Activated CD8-positive, alpha-beta memory T cell treated with anti-CD3 and anti-CD28 coated beads for 36 hours (primary cell): ENCODE data around the gene ASB2. TPM values are rescaled to one million over a fixed set of nuclear protein-coding genes. Genes with fewer than 3 reads are reported as not detected.

Experiments
- CTCF ChIA-PET: fragments of 350-600 bp; sonication (Branson Sonifier 250); formaldehyde crosslinking; loops from one replicate; lab custom pipeline; 2021; ENCODE audit warnings: antibody characterized with exemption; lab: Charles Lee
- POLR2A ChIA-PET: fragments of 350-600 bp; sonication (Branson Sonifier 250); formaldehyde crosslinking; loops from one replicate; lab custom pipeline; 2021; ENCODE audit warnings: antibody characterized with exemption; lab: Charles Lee
- total RNA-seq, 2 experiments: library from RNA; stranded (reverse); gene quantifications; one replicate each; pipeline ENCODE4 v1.2.3, GENCODE V29; 2021

The ASB2 gene
- total RNA-seq, 2 experiments from 2014 or later, result 68.2 to 75.9 TPM

DNA sequence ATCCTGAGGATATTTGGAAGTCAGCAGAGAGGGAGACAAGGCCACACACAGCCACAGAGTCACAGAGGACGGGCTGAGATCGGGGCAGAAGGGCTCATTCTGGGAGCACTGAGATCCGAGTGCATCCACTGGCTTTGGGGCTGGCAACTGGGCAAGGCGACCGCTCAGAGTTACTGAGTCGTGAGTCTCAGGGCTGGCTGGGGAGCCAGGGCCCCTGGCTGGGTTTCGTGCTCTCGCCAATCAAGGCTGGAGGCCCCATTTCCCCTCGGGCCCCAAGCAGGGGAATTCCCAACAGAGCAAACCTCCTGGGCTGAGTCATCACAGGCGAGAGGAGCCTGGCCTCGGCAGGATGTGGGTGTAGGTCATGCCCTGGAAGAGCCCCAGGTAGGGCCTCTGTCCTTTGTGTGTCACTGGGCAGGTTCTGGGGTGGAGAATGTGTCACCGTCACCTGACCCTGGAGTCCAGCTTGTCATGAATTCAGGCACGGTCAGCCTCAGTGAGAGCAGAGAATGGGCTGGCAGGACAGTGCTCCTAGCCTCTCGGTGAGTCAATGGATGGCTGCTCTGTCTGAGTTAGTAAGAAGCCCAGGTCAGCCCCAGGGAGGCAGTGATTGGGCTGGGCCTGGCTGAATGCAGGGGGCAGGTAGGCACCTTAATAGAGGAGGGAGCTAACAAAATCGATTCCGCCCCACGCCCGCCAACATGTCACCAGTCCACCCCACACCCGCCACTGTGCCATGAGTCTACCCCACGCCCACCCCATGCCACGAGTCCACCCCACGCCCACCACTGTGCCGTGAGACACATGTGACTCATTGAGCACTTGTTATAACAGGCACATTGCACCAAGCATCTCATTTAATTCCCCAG is 16.9 kb downstream of the ASB2 start:
- POLR2A ChIA-PET, result interaction anchor here (1.0 to 7.8 kb wide), 6 partner anchors 9 to 63 kb away, joined by 3 to 91 read pairs (median 4); no protein-coding TSS in a partner anchor
- CTCF ChIA-PET, result interaction anchor here (1.1 to 6.0 kb wide), 5 partner anchors 13 to 45 kb away, joined by 3 to 66 read pairs (median 34); partner anchors contain the start of gene ASB2

DNA sequence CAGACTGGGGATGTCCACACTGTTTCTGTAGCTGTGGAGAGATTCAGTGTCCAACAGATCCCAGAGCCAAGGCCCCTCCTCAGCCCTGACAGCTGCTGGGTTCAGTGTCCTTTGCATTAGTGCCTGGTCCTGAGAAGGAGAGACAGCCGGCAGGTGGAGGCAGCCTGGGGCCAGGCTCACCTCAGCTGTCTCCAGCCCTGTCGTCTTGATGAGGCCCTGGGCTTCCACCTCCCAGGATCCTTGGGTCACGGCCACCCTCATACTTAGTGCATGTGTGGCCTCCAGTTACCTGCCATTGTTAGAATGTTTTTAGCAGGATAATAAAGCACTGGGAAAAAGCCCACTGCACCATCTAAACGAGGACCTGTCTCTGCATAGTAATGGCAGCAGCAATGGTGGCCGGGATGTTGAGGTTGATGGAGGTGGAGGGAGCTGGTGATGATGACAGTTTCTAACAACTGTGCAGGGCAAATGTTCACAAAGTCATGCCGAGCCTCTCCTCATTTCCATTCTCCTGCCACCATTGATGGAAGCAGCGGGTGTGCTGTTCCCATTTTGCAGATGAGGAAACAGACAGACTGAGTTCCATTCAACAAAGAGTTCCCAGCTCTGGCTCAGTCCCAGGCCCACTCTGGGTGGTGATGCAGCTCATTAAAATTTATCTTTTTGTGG is 17.7 kb downstream of the ASB2 start:
- POLR2A ChIA-PET, result interaction anchor here (1.2 to 7.8 kb wide), 4 partner anchors 8 to 64 kb away, joined by 3 to 91 read pairs (median 9); no protein-coding TSS in a partner anchor
- CTCF ChIA-PET, result interaction anchor here (1.1 to 6.0 kb wide), 5 partner anchors 14 to 46 kb away, joined by 3 to 66 read pairs (median 34); partner anchors contain the start of gene ASB2

DNA sequence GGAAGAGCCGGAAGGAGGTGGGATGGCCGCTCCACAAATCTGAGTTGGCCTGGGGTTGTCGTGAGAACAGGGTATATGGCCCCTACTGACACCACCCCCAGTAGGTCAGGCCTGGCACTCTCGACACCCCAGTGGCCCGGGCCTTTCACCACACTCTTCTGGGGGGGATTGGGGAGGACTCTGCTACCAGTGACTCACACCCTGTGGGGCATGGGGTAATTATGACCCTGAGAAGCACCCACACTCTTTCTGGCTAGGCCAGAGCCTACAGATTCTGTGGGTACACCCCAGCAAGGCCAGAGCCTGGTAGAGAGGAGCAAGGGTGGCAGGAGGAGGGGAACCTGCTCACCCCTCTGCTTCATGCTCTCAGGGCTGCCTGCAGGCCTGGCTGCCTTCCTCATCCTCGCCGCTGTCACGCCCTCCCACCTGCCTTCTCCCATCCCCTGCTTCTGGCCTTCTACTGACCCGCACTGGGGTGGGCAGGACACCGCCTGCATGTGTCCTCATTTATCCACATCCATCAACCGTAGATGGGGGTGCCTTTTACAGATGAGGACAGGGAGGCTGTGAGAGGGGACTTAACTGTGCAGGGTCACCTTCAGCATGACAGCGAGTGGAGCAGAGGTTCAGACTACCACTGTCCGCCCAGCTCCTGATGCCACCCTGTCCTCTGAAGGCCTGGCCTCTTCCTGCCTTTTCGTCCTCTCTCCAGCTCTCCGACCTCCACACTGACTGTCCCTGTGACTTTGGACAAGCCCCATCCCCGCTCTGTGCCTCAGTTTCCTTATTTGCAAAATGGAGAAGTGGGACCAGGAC is 18.4 kb downstream of the ASB2 start:
- ChIA-PET CTCF (interaction anchor here (0.6 to 6.0 kb wide), 7 partner anchors 11 to 46 kb away, joined by 3 to 66 read pairs (median 4); partner anchors contain the start of gene ASB2), POLR2A (interaction anchor here (1.2 to 7.8 kb wide), 2 partner anchors 8 to 15 kb away, joined by 3 to 91 read pairs; no protein-coding TSS in a partner anchor)

DNA sequence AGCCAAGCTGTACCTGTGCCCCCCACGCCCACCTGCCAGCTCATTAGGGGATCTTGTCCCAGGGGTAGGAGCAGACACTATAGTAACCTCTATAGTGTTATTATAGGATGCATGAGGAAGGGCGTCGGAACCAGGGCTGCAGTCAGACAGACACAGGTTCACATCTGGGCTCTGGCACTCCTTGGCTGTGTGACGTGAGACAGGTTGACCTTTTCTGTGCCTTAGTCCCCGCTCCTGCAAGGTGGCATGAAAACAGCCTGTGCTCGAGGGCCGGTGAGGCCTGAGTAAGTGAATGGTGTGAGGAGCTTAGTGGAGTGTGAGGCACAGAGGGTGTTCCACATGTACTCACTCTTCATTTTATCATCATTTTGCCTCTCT is 19.0 kb downstream of the ASB2 start:
- CTCF ChIA-PET, result interaction anchor here (0.6 to 5.5 kb wide), 6 partner anchors 11 to 21 kb away, joined by 3 to 44 read pairs (median 10); partner anchors contain the start of gene ASB2
- POLR2A ChIA-PET, result interaction anchor here (7.8 kb wide), 1 partner anchor 15 kb away, joined by 91 read pairs; no protein-coding TSS in a partner anchor

DNA sequence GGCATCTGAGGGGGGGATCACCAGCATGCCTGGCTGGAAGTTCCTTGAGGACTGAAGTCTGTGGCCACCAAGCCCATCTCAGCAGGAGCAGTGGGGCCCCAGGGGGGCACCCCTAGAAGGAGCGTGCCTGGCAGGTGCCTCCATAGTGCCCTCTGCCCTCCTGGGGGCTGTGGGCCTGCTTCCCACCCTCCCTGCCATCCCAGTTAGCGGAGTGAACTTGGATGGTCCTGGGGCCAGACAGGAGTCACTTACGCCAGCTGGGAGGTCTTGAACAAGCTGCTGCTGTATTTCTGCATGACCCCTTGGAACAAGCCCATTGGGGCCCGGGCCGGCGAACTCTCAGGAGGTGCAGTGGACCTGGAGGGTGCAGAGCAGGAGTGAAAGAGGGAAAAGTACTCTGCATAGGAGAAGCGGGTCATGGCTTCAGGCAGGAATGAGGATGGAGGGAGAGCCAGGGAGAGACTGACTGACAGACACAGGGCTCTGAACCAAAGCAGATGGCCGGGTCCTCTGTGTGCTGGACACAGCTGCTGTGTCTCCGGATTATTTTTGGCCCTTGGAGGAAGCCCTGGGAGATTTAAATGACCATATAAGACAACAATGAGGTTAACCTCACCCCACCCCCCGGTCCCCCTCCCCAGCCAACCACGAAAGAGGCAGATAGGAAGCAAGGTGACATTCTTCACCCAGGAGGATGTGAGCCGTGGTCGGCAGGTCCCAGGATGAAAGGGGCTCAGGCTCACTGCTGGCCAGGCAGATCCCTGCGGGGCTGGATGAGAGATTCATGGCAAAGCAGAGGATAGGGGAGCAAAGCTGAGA is 19.6 kb downstream of the ASB2 start:
- ChIA-PET POLR2A (interaction anchor here (2.3 to 7.8 kb wide), 2 partner anchors 16 to 22 kb away, joined by 6 to 91 read pairs; no protein-coding TSS in a partner anchor), CTCF (interaction anchor here (0.6 to 5.5 kb wide), 7 partner anchors 8 to 80 kb away, joined by 3 to 34 read pairs (median 4); partner anchors contain the start of gene ASB2)

DNA sequence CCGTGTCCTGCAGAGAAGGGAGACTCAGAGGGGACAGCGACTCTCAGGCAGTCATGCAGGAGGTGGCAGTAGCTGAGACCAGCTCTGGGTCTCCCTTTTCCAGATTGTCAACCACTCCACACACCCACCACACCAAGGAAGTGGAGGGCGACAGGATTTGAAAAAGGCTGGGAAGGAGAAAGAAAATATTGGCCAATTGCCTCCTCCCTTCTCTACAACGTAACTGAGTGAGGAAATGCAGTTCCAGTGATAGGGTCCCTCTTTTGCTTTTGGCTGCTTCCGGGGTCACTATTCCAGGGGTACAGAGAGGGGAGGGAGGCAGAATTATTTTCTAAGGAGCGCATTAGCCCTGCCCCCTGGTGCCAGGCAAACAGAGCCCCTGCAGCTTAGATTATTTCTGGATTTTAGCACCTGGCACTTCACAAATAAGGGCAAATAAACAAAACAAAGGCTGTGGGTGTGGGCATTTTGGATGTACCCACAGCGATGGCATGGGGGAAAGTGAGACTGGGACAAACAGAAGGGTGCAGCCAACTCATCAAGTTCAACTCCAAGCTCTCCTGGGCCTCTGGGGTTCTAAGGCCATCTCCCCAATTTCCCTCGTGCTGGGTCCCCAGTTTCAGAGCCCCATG is 20.4 kb downstream of the ASB2 start:
- CTCF ChIA-PET, result interaction anchor here (0.6 to 2.9 kb wide), 7 partner anchors 9 to 181 kb away, joined by 3 to 17 read pairs (median 3); no protein-coding TSS in a partner anchor
- POLR2A ChIA-PET, result interaction anchor here (1.7 to 2.3 kb wide), 3 partner anchors 15 to 22 kb away, joined by 6 to 9 read pairs (median 7); no protein-coding TSS in a partner anchor

DNA sequence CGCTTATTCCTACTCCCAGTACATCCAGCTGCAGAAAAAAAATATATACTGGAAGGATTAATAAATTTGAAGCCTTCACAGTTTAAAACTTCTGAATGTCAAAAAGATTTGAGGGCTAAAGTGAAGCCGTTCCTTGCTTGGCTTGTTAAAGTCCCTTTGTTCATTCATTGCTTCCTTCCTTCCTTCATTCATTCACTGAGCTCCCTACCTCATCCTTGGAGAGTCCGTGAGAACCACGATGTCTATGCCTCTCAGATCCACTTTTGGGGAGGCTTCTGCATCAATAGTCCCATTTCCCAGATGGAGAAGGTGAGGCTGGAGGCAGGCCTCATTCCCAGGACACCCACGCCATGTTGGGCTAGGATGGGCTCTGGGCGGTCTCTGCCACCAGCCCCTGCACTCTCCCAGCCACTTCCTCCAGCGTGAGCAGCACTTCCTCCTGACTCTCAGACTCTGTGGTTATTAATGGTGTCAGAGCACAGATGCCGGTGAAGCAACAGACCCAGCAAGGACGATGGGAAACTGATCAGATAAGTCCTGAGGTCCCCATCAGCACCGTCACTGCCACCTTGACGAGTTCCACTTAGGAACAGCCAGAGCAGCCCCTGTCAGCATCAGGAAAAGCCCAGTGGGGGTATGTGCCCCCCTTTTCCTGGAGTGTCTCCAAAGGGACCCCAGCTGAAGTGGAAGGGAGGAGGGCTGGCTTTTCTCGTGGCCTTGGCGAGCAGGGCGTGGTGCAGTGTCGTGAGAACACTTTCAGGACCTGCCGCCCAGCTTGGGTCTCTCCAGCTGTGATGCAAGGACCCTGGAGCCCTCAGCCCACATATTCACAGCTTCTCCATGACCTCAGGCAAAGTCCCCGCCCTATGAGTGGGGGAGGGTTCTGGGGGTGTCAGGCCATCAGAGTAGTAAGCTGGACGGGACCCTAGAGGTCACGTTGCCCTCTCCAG is 21.2 kb downstream of the ASB2 start:
- ChIA-PET CTCF (interaction anchor here (0.9 to 2.9 kb wide), 5 partner anchors 10 to 181 kb away, joined by 3 to 17 read pairs (median 4); no protein-coding TSS in a partner anchor), POLR2A (interaction anchor here (0.9 to 2.3 kb wide), 4 partner anchors 8 to 23 kb away, joined by 3 to 9 read pairs (median 6); no protein-coding TSS in a partner anchor)

DNA sequence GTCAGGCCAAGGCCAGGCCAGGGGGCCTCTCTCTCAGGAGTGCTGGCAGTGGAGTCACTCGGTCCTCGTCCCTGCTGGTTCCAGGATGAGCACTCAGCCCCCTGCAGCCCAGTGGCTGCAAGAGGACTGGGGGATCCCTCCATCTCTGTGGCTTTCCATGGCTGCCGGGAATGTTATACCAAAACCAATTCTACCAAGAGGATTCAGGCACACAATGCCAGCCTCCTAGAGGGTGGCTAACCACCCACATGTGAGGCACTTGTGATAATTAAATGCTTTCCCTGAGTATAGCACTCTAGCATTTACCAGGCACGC is 21.9 kb downstream of the ASB2 start:
- ChIA-PET POLR2A (interaction anchor here (0.9 to 2.3 kb wide), 4 partner anchors 9 to 24 kb away, joined by 3 to 9 read pairs (median 6); no protein-coding TSS in a partner anchor), CTCF (interaction anchor here (2.5 to 2.9 kb wide), 2 partner anchors 11 to 15 kb away, joined by 9 to 17 read pairs; no protein-coding TSS in a partner anchor)

DNA sequence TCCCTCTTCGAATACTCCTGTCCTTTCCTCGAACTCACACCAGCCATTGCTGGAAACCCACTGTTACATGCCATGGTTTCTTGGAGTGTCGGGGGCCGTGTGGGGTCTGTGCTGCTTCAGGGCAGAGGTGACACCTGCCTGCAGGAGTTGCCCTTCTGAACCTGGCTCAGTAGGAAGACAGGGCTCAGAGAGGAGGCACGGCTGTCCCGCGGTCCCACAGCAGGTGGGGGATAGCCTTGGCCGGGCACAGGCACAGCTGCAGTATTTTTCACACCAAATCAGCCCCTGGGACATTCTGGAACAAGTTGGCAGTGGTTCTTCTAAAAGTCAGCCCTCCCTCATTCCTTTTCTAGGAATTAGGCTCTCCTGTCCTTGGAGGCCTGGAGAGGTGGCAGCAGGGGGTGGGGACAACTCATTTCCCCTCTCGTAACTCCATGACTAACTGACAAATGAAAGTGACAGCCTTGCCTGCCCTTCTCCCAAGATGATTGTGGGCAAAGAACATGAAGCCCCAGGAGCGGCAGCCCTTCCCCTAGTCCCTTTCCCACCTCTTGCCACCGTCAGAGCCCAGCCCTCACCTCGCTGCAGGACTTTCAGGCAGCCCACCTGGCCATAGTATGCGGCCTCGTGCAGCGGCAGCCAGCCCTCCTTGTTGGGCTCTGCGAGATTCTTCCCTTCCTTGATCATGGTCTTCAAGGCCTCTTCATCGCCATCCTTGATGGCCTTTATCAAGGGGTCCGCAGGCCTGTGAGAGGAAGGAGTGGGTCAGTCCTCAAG is 22.4 kb downstream of the ASB2 start:
- ChIA-PET CTCF (interaction anchor here (1.3 to 7.0 kb wide), 5 partner anchors 11 to 48 kb away, joined by 3 to 50 read pairs (median 10); no protein-coding TSS in a partner anchor), POLR2A (no interaction called here)

DNA sequence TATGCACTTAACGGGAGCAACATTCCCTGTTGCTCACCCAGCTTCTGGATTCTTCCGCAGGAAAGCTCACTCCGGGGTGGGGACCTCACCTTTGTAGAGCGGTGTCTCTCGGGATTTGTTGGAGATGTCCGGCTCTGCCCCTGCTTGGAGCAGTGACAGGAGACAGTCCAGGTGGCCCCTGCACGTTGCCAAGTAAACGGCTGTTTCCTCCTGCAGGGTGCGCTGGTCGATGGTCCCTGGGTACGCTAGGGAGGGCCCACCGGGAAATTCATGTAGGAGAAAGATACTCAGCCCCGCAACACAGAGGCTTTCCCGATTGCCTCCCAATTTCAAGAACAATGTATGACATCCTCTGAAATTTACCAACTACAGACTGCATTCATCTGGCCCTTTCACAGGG is 23.1 kb downstream of the ASB2 start:
- POLR2A ChIA-PET, result no interaction called here
- CTCF ChIA-PET, result interaction anchor here (1.0 to 7.0 kb wide), 5 partner anchors 10 to 48 kb away, joined by 3 to 50 read pairs (median 10); no protein-coding TSS in a partner anchor

DNA sequence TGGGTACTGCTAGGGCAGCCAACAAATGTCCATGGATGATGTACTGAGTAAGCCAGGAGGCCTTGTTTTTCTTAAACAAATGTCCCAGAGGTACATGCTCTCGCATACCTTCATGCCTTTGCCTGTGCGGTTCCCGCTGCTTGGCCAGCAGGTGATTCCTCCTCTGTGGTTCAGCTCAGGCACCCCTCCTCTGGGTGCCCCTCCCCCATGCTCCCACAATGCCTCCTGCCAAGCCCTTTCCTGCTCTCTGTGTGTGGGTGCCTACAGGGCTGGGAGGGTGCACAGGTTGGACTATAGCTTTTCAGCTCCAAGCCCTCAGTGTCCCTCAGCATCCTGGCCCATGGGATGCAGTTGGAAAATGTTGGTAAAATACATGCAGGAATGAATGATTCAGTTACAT is 23.5 kb downstream of the ASB2 start:
- CTCF ChIA-PET, result interaction anchor here (1.0 to 7.0 kb wide), 5 partner anchors 10 to 49 kb away, joined by 3 to 50 read pairs (median 10); no protein-coding TSS in a partner anchor
- POLR2A ChIA-PET, result no interaction called here

DNA sequence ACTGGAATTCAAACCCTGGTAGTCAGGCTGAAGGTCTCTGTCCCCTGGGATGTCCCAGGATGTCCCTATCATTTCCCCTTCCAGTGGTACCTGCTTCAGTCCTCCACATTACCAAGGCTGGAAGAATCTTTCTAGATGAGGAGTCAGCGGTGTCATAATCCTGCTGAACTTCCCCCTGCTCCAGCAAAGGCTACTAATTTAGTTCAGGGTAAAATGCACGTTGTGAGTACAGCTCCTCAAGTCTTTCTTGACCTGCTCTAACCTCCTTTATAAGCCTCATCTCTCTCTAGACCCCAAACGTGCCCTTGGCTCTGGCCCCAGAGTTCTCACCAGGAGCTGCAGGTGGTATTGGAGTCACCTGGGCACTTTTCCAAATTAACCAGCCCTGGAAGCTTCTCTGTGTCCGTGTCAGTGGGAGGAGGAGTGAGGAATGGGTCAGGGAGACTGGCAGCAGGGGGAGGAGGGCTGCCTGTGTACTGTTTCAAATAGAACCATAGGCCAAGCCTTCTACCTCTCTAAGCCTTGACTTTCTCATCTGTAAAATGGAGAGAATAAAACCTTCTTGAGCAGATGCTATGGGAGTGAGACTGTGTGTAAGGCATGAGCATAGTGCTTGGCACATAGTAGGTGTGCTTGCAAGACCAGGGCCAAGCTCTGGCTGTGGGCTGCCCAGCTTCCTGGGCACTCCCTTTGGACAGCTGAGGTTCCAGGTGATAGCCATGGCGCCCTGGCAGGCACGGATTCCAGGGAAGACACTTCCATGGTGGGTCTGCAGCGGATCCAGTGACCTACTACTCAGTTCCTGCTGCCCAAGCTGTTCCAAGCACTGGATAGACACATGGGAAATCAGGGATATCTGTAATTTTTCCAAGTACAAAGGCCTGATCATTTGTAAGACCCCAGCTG is 24.5 kb downstream of the ASB2 start:
- CTCF ChIA-PET, result interaction anchor here (1.0 to 7.0 kb wide), 5 partner anchors 9 to 50 kb away, joined by 3 to 50 read pairs (median 10); no protein-coding TSS in a partner anchor
- POLR2A ChIA-PET, result no interaction called here

DNA sequence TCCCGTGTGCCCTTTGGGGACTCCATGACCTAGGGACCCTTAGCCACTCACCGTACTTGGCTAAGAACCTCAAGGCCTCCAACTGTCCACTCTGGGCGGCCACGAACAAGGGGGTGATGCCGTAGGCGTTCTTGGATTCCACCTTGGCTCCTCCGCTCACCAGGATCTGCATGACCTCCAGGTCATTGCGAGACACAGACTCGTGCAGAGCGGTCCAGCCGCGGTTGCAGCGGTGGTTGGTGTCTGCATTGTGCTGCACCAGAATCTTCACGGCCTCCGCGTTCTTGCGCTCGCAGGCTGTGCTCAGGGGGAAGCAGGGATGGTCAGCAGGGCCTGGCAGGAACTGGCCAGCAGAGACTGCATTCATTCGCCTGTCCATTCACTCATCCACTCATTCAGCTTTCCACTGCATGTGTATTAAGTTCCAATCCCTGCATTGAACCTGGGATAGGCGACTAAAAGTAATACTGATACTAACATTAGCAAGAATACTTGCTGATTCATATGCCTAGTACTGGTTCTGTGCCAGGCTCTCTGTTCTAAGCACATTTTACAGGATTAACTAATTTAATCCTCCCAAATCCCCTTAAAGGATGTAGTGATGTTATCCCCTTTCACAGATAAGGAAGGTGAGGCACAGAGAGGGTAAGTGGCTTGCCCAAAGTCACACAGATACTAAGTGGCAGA is 25.3 kb downstream of the ASB2 start:
- POLR2A ChIA-PET, result interaction anchor here (0.8 to 0.9 kb wide), 2 partner anchors 8 to 12 kb away, joined by 3 to 4 read pairs; no protein-coding TSS in a partner anchor
- CTCF ChIA-PET, result interaction anchor here (3.0 to 7.0 kb wide), 2 partner anchors 11 to 51 kb away, joined by 12 to 50 read pairs; no protein-coding TSS in a partner anchor
